ENCODE measurements around the gene C3orf18. TPM values are rescaled to one million over a fixed set of nuclear protein-coding genes. Genes with fewer than 3 reads are reported as not detected.

Gene C3orf18
- polyA plus RNA-seq, 1 of the 3 experiments (the other 2 are of a cell fraction), result 19.7 TPM

- no peaks in the 10 kb centered on the region for H3K79me2 ChIP-seq (ENCODE audit: insufficient read depth)
- no peaks in the 10 kb centered on the region for H3K36me3 ChIP-seq (replicated peaks in 1 of 2; ENCODE audit: control insufficient read depth in 1 of 2, insufficient read depth in 2 of 2, low read length in 1 of 2)
- H3K4me2 ChIP-seq, result no peak overlapping the region
- no peak overlapping the region for H3K4me3 ChIP-seq (ENCODE audit: low read depth in 2 of 2, low read length in 1 of 2)
- POLR2A ChIA-PET, result no interaction called here
- H3K4me1 ChIP-seq (ENCODE audit: control insufficient read depth in 1 of 2, insufficient read depth in 2 of 2, low read depth in 1 of 2, low read length in 1 of 2), result peaks cover 0 to 36% of the 10 kb centered on the region in 2 experiments; a peak in 1 of 4 replicates
- 47% methylated on average over 4 of the region's 4 CpGs for WGBS (ENCODE audit: low lambda C conversion rate)
- H3K9ac ChIP-seq, result no peak overlapping the region
- TF ChIP-seq FOXJ3 (CRISPR knock-in tag; IDR thresholded peaks at IDR 0.05) (no peak), TEAD4 (IDR thresholded peaks at IDR 0.05; ENCODE audit: borderline replicate concordance, insufficient read depth) (no peak), JUND (IDR thresholded peaks at IDR 0.05) (no peak), MXI1 (IDR thresholded peaks at IDR 0.05; ENCODE audit: low read depth, low read length) (no peak), SIN3A (IDR thresholded peaks at IDR 0.05; ENCODE audit: borderline replicate concordance, low read depth, low read length) (no peak), POLR2AphosphoS5 (IDR thresholded peaks at IDR 0.05; ENCODE audit: low read depth, low read length) (no peak), MAX (IDR thresholded peaks at IDR 0.05; ENCODE audit: low read depth) (no peak), ELF1 (IDR thresholded peaks at IDR 0.05) (no peak), RFX5 (IDR thresholded peaks at IDR 0.05; ENCODE audit: low read length) (no peak), TCF12 (IDR thresholded peaks at IDR 0.05) (no peak), GABPA (IDR thresholded peaks at IDR 0.05; ENCODE audit: low read depth) (no peak)
- DNase-seq, result no peak
- no peaks in the 10 kb centered on the region for H3K9me2 ChIP-seq
- peaks cover 13% of the 10 kb centered on the region for H3K27me3 ChIP-seq (ENCODE audit: insufficient read depth)
- no peaks in the 10 kb centered on the region for H4K20me1 ChIP-seq (ENCODE audit: insufficient read depth)
- H3K9me3 ChIP-seq, result no peaks in the 10 kb centered on the region
- H3K27ac ChIP-seq (ENCODE audit: low read depth in 2 of 2, low read length in 1 of 2), result no peak overlapping the region
- no peaks in the 10 kb centered on the region for H3F3A ChIP-seq (replicated peaks; ENCODE audit: insufficient read depth)
- CTCF ChIA-PET, result interaction anchor here (0.8 to 22.6 kb wide), 10 partner anchors 8 to 190 kb away, joined by 3 to 499 read pairs (median 4); no protein-coding TSS in a partner anchor
- no peak overlapping the region for H2AFZ ChIP-seq (ENCODE audit: low read depth)
Observed at GRCh38 chr3:50537421-50538129, 30.0 kb downstream of the C3orf18 start.

- DNase-seq, result no peak
- 30% methylated on average over 5 of the region's 5 CpGs for WGBS (ENCODE audit: low lambda C conversion rate)
- H3K9me2 ChIP-seq, result no peaks in the 10 kb centered on the region
- CTCF ChIA-PET, result interaction anchor here (1.0 to 22.6 kb wide), 7 partner anchors 12 to 180 kb away, joined by 3 to 499 read pairs (median 5); no protein-coding TSS in a partner anchor
- peaks cover 0 to 35% of the 10 kb centered on the region in 2 experiments; a peak in 1 of 4 replicates for H3K4me1 ChIP-seq (ENCODE audit: control insufficient read depth in 1 of 2, insufficient read depth in 2 of 2, low read depth in 1 of 2, low read length in 1 of 2)
- no peaks in the 10 kb centered on the region for H3K79me2 ChIP-seq (ENCODE audit: insufficient read depth)
- no peaks in the 10 kb centered on the region for H4K20me1 ChIP-seq (ENCODE audit: insufficient read depth)
- no peaks in the 10 kb centered on the region for H3F3A ChIP-seq (replicated peaks; ENCODE audit: insufficient read depth)
- POLR2A ChIA-PET, result interaction anchor here (1.4 kb wide), 1 partner anchor 186 kb away, joined by 3 read pairs; the partner anchor contains the start of genes CYB561D2 and NPRL2
- TF ChIP-seq RAD21 (IDR thresholded peaks at IDR 0.05; ENCODE audit: low read length), result no peak
- no peak for TF ChIP-seq POLR2AphosphoS5 (IDR thresholded peaks at IDR 0.05; ENCODE audit: low read depth, low read length)
- no peak for TF ChIP-seq YY1 (IDR thresholded peaks at IDR 0.05; ENCODE audit: low read depth)
- no peak for TF ChIP-seq FOSL2 (IDR thresholded peaks at IDR 0.05; ENCODE audit: borderline replicate concordance, low read depth)
- no peak for TF ChIP-seq REST (IDR thresholded peaks at IDR 0.05; ENCODE audit: low read depth, low read length)
- TF ChIP-seq MAX (IDR thresholded peaks at IDR 0.05; ENCODE audit: low read depth), result no peak
- no peak for TF ChIP-seq NFIC (IDR thresholded peaks at IDR 0.05; ENCODE audit: borderline replicate concordance)
- TF ChIP-seq RFX5 (IDR thresholded peaks at IDR 0.05; ENCODE audit: low read length), result no peak
- TF ChIP-seq JUND (IDR thresholded peaks at IDR 0.05), result no peak
- no peak for TF ChIP-seq EP300 (IDR thresholded peaks at IDR 0.05; ENCODE audit: borderline replicate concordance in 1 of 2, low read depth in 1 of 2, low read length in 1 of 2)
- no peaks in the 10 kb centered on the region for H3K36me3 ChIP-seq (replicated peaks in 1 of 2; ENCODE audit: control insufficient read depth in 1 of 2, insufficient read depth in 2 of 2, low read length in 1 of 2)
- H3K27me3 ChIP-seq (ENCODE audit: insufficient read depth), result peaks cover 13% of the 10 kb centered on the region
- H3K4me3 ChIP-seq (ENCODE audit: low read depth in 2 of 2, low read length in 1 of 2), result no peak overlapping the region
- H2AFZ ChIP-seq (ENCODE audit: low read depth), result no peak overlapping the region
- no peak overlapping the region for H3K9ac ChIP-seq
- H3K4me2 ChIP-seq, result no peak overlapping the region
- H3K27ac ChIP-seq (ENCODE audit: low read depth in 2 of 2, low read length in 1 of 2), result no peak overlapping the region
- no peaks in the 10 kb centered on the region for H3K9me3 ChIP-seq
Observed at GRCh38 chr3:50536471-50537180, 30.9 kb downstream of the C3orf18 start.
